Ishikawa (cell line): ENCODE data around the gene NUDT2.
A peak's percentile ranks its signal among the peaks of the same experiment; 100 is the strongest.

ENCODE experiments used
- CEBPB ChIP-seq: IDR thresholded peaks from 2 replicates; pipeline ENCODE4 v1.6.1; 2012
- CREB1 ChIP-seq: IDR thresholded peaks from 2 replicates; pipeline ENCODE4 v1.6.1; 2012; ENCODE audit warnings: low read depth
- EGR1 ChIP-seq: IDR thresholded peaks from 2 replicates; pipeline ENCODE4 v1.6.1; 2012
- EP300 ChIP-seq: IDR thresholded peaks from 2 replicates; pipeline ENCODE4 v1.6.1; 2012; ENCODE audit warnings: borderline replicate concordance
- FOXM1 ChIP-seq: IDR thresholded peaks from 2 replicates; pipeline ENCODE4 v1.6.1; 2012; ENCODE audit warnings: low read depth, borderline replicate concordance
- MAX ChIP-seq: IDR thresholded peaks from 2 replicates; pipeline ENCODE4 v1.6.1; 2012
- NFIC ChIP-seq: IDR thresholded peaks from 2 replicates; pipeline ENCODE4 v1.6.1; 2012
- RAD21 ChIP-seq: IDR thresholded peaks from 2 replicates; pipeline ENCODE4 v1.6.1; 2012; ENCODE audit warnings: low read depth
- REST ChIP-seq: IDR thresholded peaks from 2 replicates; pipeline ENCODE4 v1.6.1; 2012; ENCODE audit warnings: low read depth, mild to moderate bottlenecking
- TAF1 ChIP-seq: IDR thresholded peaks from 2 replicates; pipeline ENCODE4 v1.6.1; 2012; ENCODE audit warnings: low read depth, mild to moderate bottlenecking
- TCF12 ChIP-seq: IDR thresholded peaks from 2 replicates; pipeline ENCODE4 v1.6.1; 2012; ENCODE audit warnings: low read depth
- TEAD4 ChIP-seq: IDR thresholded peaks from 2 replicates; pipeline ENCODE4 v1.6.1; 2012
- USF1 ChIP-seq: IDR thresholded peaks from 2 replicates; pipeline ENCODE4 v1.6.1; 2012
- YY1 ChIP-seq: IDR thresholded peaks from 2 replicates; pipeline ENCODE4 v1.6.1; 2012; ENCODE audit warnings: low read depth
- ZBTB7A ChIP-seq: IDR thresholded peaks from 2 replicates; pipeline ENCODE4 v1.6.1; 2012; ENCODE audit warnings: low read depth

The NUDT2 gene

GRCh38 chr9:34317436-34317835 lies 11.9 kb upstream of the NUDT2 start:
- no peak for TF ChIP-seq CREB1
- no peak for TF ChIP-seq ZBTB7A
- no peak for TF ChIP-seq TCF12
- no peak for TF ChIP-seq EP300
- TF ChIP-seq YY1, result no peak
- no peak for TF ChIP-seq TEAD4
- no peak for TF ChIP-seq EGR1

GRCh38 chr9:34318163-34318790 lies 11.1 kb upstream of the NUDT2 start:
- TF ChIP-seq YY1, result no peak
- TF ChIP-seq EP300, result no peak
- TF ChIP-seq TCF12, result no peak
- TF ChIP-seq CREB1, result no peak

- TF ChIP-seq MAX (no peak), NFIC (no peak), TEAD4 (no peak), EGR1 (no peak), TCF12 (no peak), CEBPB (no peak), CREB1 (no peak), TAF1 (no peak), USF1 (no peak), RAD21 (no peak), YY1 (no peak)
Observed at GRCh38 chr9:34321451-34321850, 7.9 kb upstream of the NUDT2 start.

- TF ChIP-seq TAF1, result no peak
- no peak for TF ChIP-seq FOXM1
- no peak for TF ChIP-seq REST
- no peak for TF ChIP-seq ZBTB7A
- no peak for TF ChIP-seq EP300
- no peak for TF ChIP-seq YY1
- TF ChIP-seq NFIC, result no peak
- no peak for TF ChIP-seq TEAD4
- no peak for TF ChIP-seq MAX
- no peak for TF ChIP-seq RAD21
Observed at GRCh38 chr9:34322899-34323591, 6.3 kb upstream of the NUDT2 start.

GRCh38 chr9:34326690-34327089 lies 2.7 kb upstream of the NUDT2 start:
- TF ChIP-seq FOXM1, result no peak
- no peak for TF ChIP-seq NFIC
- no peak for TF ChIP-seq TAF1
- no peak for TF ChIP-seq CEBPB
- no peak for TF ChIP-seq MAX
- no peak for TF ChIP-seq REST
- TF ChIP-seq CREB1, result no peak
- TF ChIP-seq YY1, result no peak
- TF ChIP-seq TCF12, result no peak
- no peak for TF ChIP-seq EP300
- no peak for TF ChIP-seq EGR1
- TF ChIP-seq TEAD4, result no peak
- no peak for TF ChIP-seq USF1
- TF ChIP-seq RAD21, result no peak

GRCh38 chr9:34328500-34328986 lies 826 bp upstream of the NUDT2 start:
- TF ChIP-seq NFIC (no peak), TCF12 (no peak), TAF1 (no peak; the same call in 1 of the 2 replicates), EGR1 (no peak), ZBTB7A (no peak), CREB1 (no peak), FOXM1 (peak; percentile 28), RAD21 (no peak), MAX (no peak)
